ENCODE results near the gene FSD1L.

DNA sequence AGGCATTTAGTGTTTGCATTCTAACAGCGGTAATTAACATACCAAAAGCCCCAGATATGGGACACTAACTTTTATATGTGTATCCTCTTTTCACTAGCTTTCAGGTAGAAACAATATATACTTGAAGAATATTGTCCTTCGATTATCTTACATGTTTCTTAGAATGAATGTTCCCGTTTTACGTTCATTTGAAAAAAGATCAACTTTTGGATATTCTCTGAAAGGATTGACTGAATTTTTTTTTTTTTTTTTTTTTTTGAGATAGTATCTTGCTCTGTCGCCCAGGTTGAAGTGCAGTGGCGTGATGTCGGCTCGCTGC is 32.2 kb upstream of the FSD1L start:
- no peak for TF ChIP-seq POLR2A (IDR thresholded peaks at IDR 0.05)
- TF ChIP-seq, protein P1, sequence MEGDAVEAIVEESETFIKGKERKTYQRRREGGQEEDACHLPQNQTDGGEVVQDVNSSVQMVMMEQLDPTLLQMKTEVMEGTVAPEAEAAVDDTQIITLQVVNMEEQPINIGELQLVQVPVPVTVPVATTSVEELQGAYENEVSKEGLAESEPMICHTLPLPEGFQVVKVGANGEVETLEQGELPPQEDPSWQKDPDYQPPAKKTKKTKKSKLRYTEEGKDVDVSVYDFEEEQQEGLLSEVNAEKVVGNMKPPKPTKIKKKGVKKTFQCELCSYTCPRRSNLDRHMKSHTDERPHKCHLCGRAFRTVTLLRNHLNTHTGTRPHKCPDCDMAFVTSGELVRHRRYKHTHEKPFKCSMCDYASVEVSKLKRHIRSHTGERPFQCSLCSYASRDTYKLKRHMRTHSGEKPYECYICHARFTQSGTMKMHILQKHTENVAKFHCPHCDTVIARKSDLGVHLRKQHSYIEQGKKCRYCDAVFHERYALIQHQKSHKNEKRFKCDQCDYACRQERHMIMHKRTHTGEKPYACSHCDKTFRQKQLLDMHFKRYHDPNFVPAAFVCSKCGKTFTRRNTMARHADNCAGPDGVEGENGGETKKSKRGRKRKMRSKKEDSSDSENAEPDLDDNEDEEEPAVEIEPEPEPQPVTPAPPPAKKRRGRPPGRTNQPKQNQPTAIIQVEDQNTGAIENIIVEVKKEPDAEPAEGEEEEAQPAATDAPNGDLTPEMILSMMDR (IDR thresholded peaks at IDR 0.05), result peak in 1 of 7 experiments; percentile 2
